HEK293 (cell line): ENCODE results near the gene GPR107.

Experiments
- CTCF ChIA-PET: fragments of 350-600 bp; formaldehyde crosslinking; extraction: SDS; loops from one replicate; lab custom pipeline; 2021; ENCODE audit warnings: antibody characterized with exemption; lab: Yijun Ruan, JAX
- POLR2A ChIA-PET: fragments of 300-600 bp; formaldehyde crosslinking; extraction: SDS; loops from one replicate; lab custom pipeline; 2020; ENCODE audit warnings: antibody characterized with exemption, inconsistent platforms; lab: Yijun Ruan, JAX
- H3K27ac ChIP-seq: fragments of 200-500 bp; sonication (Bioruptor generic); 2 replicates; pipeline ENCODE4 v1.5.1; 2014; ENCODE audit warnings: low read depth, low read length, control low read depth, inconsistent platforms; ENCODE audit errors: extremely low read depth
- H3K36me3 ChIP-seq, 2 experiments: fragments of 200-500 bp in 1 of 2; sonication (Bioruptor generic) in 1 of 2; 1 replicate in 1 of 2; 2 replicates in 1 of 2; pipeline ENCODE4 v1.5.1; 2014 to 2017; ENCODE audit warnings: inconsistent platforms in 2 of 2, low read length in 2 of 2; ENCODE audit not compliant: control insufficient read depth in 2 of 2, insufficient read depth in 1 of 2
- H3K4me1 ChIP-seq: fragments of 200-500 bp; sonication (Bioruptor generic); 2 replicates; pipeline ENCODE4 v1.5.1; 2014; ENCODE audit warnings: mild to moderate bottlenecking, low read length, inconsistent platforms; ENCODE audit not compliant: control insufficient read depth, insufficient read depth
- H3K4me3 ChIP-seq: 2 replicates; pipeline ENCODE4 v1.5.1; 2011; ENCODE audit warnings: low read depth, mild to moderate bottlenecking, control low read depth, low read length, moderate library complexity
- H3K9me3 ChIP-seq: fragments of 200-500 bp; sonication (Bioruptor generic); 2 replicates; pipeline ENCODE4 v1.5.1; 2014; ENCODE audit warnings: low read depth, low read length, inconsistent platforms; ENCODE audit not compliant: control insufficient read depth, insufficient read depth
- BCL11A ChIP-seq: fragments of 450-650 bp; formaldehyde crosslinking; IDR thresholded peaks from 2 replicates; pipeline ENCODE4 v1.5.1; 2016; ENCODE audit warnings: low read depth, missing biosample characterization, missing genetic modification characterization
- FEZF1 ChIP-seq: fragments of 450-650 bp; formaldehyde crosslinking; IDR thresholded peaks from 2 replicates; pipeline ENCODE4 v1.5.1; 2016; ENCODE audit warnings: missing biosample characterization, missing genetic modification characterization
- GLIS1 ChIP-seq: fragments of 450-650 bp; formaldehyde crosslinking; IDR thresholded peaks from 2 replicates; pipeline ENCODE4 v1.5.1; 2016; ENCODE audit warnings: missing biosample characterization, missing genetic modification characterization
- MYNN ChIP-seq: fragments of 450-650 bp; formaldehyde crosslinking; IDR thresholded peaks from 2 replicates; pipeline ENCODE4 v1.5.1; 2016; ENCODE audit warnings: missing biosample characterization, missing genetic modification characterization, borderline replicate concordance
- ZBTB44 ChIP-seq: fragments of 450-650 bp; IDR thresholded peaks from 2 replicates; pipeline ENCODE4 v1.5.1; 2018; ENCODE audit warnings: missing biosample characterization, mild to moderate bottlenecking, missing genetic modification characterization
- ZBTB48 ChIP-seq: fragments of 450-650 bp; formaldehyde crosslinking; IDR thresholded peaks from 2 replicates; pipeline ENCODE4 v1.5.1; 2016; ENCODE audit warnings: missing biosample characterization, missing genetic modification characterization
- ZFHX2 ChIP-seq: fragments of 450-650 bp; formaldehyde crosslinking; conservative IDR thresholded peaks from 2 replicates; pipeline ENCODE4 v1.5.1; 2016; ENCODE audit warnings: missing biosample characterization, missing genetic modification characterization
- ZFP41 ChIP-seq: fragments of 450-650 bp; formaldehyde crosslinking; IDR thresholded peaks from 2 replicates; pipeline ENCODE4 v1.5.1; 2016; ENCODE audit warnings: missing biosample characterization, missing genetic modification characterization, borderline replicate concordance
- ZNF132 ChIP-seq: fragments of 450-650 bp; formaldehyde crosslinking; IDR thresholded peaks from 2 replicates; pipeline ENCODE4 v1.5.1; 2017; ENCODE audit warnings: missing biosample characterization, missing genetic modification characterization, borderline replicate concordance
- ZNF133 ChIP-seq: fragments of 450-650 bp; formaldehyde crosslinking; IDR thresholded peaks from 2 replicates; pipeline ENCODE4 v1.5.1; 2016; ENCODE audit warnings: missing biosample characterization, missing genetic modification characterization
- ZNF169 ChIP-seq: fragments of 450-650 bp; formaldehyde crosslinking; IDR thresholded peaks from 2 replicates; pipeline ENCODE4 v1.5.1; 2016; ENCODE audit warnings: missing biosample characterization, missing genetic modification characterization
- ZNF211 ChIP-seq: fragments of 450-650 bp; formaldehyde crosslinking; IDR thresholded peaks from 2 replicates; pipeline ENCODE4 v1.5.1; 2016; ENCODE audit warnings: low read depth, missing biosample characterization, missing genetic modification characterization
- ZNF24 ChIP-seq: fragments of 450-650 bp; formaldehyde crosslinking; IDR thresholded peaks from 2 replicates; pipeline ENCODE4 v1.5.1; 2016; ENCODE audit warnings: missing biosample characterization, missing genetic modification characterization
- ZNF280D ChIP-seq: fragments of 450-650 bp; formaldehyde crosslinking; IDR thresholded peaks from 2 replicates; pipeline ENCODE4 v1.5.1; 2016; ENCODE audit warnings: missing biosample characterization, missing genetic modification characterization
- ZNF335 ChIP-seq: fragments of 450-650 bp; formaldehyde crosslinking; conservative IDR thresholded peaks from 2 replicates; pipeline ENCODE4 v1.5.1; 2016; ENCODE audit warnings: missing biosample characterization, missing genetic modification characterization
- ZNF341 ChIP-seq: fragments of 450-650 bp; formaldehyde crosslinking; IDR thresholded peaks from 2 replicates; pipeline ENCODE4; 2016; ENCODE audit warnings: low read depth, missing biosample characterization, missing genetic modification characterization
- ZNF426 ChIP-seq: fragments of 450-650 bp; formaldehyde crosslinking; IDR thresholded peaks from 2 replicates; pipeline ENCODE4 v1.5.1; 2017; ENCODE audit warnings: missing biosample characterization, missing genetic modification characterization, mild to moderate bottlenecking, inconsistent platforms, moderate library complexity
- ZNF433 ChIP-seq: fragments of 450-650 bp; formaldehyde crosslinking; IDR thresholded peaks from 2 replicates; pipeline ENCODE4 v1.5.1; 2016; ENCODE audit warnings: missing biosample characterization, missing genetic modification characterization, low read depth
- ZNF544 ChIP-seq: fragments of 450-650 bp; formaldehyde crosslinking; IDR thresholded peaks from 2 replicates; pipeline ENCODE4 v1.5.0; 2017; ENCODE audit warnings: missing biosample characterization, missing genetic modification characterization
- ZNF626 ChIP-seq: fragments of 450-650 bp; sonication (Bioruptor Pico); formaldehyde crosslinking; IDR thresholded peaks from 2 replicates; pipeline ENCODE4 v1.5.1; 2018; ENCODE audit warnings: missing biosample characterization, missing genetic modification characterization, inconsistent platforms
- ZNF645 ChIP-seq: fragments of 450-650 bp; formaldehyde crosslinking; IDR thresholded peaks from 2 replicates; pipeline ENCODE4; 2016; ENCODE audit warnings: missing biosample characterization, missing genetic modification characterization
- ZNF658 ChIP-seq: fragments of 450-650 bp; formaldehyde crosslinking; IDR thresholded peaks from 2 replicates; pipeline ENCODE4; 2016; ENCODE audit warnings: missing biosample characterization, missing genetic modification characterization
- ZNF776 ChIP-seq: fragments of 450-650 bp; formaldehyde crosslinking; IDR thresholded peaks from 2 replicates; pipeline ENCODE4 v1.5.0; 2017; ENCODE audit warnings: missing biosample characterization, missing genetic modification characterization, borderline replicate concordance
- ZNF791 ChIP-seq: fragments of 450-650 bp; formaldehyde crosslinking; IDR thresholded peaks from 2 replicates; pipeline ENCODE4 v1.5.1; 2016; ENCODE audit warnings: missing biosample characterization, missing genetic modification characterization
- ZNF830 ChIP-seq: fragments of 450-650 bp; IDR thresholded peaks from 2 replicates; pipeline ENCODE4 v1.5.0; 2018; ENCODE audit warnings: missing biosample characterization, missing genetic modification characterization, low read depth, mild to moderate bottlenecking, moderate library complexity

GPR107 gene

GRCh38 chr9:130045725-130046450 lies 7.8 kb upstream of the GPR107 start:
- Histone ChIP-seq H3K4me3 (no peak overlapping the region), H3K4me1 (peaks cover 9% of the 10 kb centered on the region), H3K36me3 (no peaks in the 10 kb centered on the region; a peak in 1 of 3 replicates), H3K9me3 (no peaks in the 10 kb centered on the region), H3K27ac (no peak overlapping the region)
- ChIA-PET CTCF (interaction anchor here (0.6 to 1.0 kb wide), 2 partner anchors 11 to 159 kb away, joined by 3 to 4 read pairs; no protein-coding TSS in a partner anchor), POLR2A (interaction anchor here (0.7 to 4.2 kb wide), 2 partner anchors 7 to 197 kb away, joined by 3 to 42 read pairs; partner anchors contain the start of gene GPR107)
- no peak for TF ChIP-seq ZNF132 (tag by site-specific recombination)
- 0 out of 2 replicates have a peak, but pooled peaks have one; percentile 36 for TF ChIP-seq MYNN
- 0 out of 2 replicates have a peak, but pooled peaks have one; percentile 21 for TF ChIP-seq ZBTB48 (tag by site-specific recombination)

- H3K4me3 ChIP-seq, result no peak overlapping the region
- CTCF ChIA-PET, result interaction anchor here (1.0 kb wide), 1 partner anchor 22 kb away, joined by 3 read pairs; no protein-coding TSS in a partner anchor
- POLR2A ChIA-PET, result no interaction called here
- no peak for TF ChIP-seq ZNF341 (tag by site-specific recombination)
- no peak for TF ChIP-seq ZBTB44 (tag by site-specific recombination)
- no peak for TF ChIP-seq ZNF335
- no peak for TF ChIP-seq ZNF133 (tag by site-specific recombination)
- TF ChIP-seq BCL11A (tag by site-specific recombination), result no peak
- no peak for TF ChIP-seq ZNF645 (tag by site-specific recombination)
- TF ChIP-seq ZNF426 (tag by site-specific recombination), result no peak
- no peak for TF ChIP-seq ZNF211 (tag by site-specific recombination)
- no peaks in the 10 kb centered on the region for H3K9me3 ChIP-seq
- no peaks in the 10 kb centered on the region; a peak in 1 of 3 replicates for H3K36me3 ChIP-seq
- H3K4me1 ChIP-seq, result peaks cover 6% of the 10 kb centered on the region
- no peak overlapping the region for H3K27ac ChIP-seq
These were observed 4.1 kb upstream of the GPR107 start for GRCh38 chr9:130049431-130050210.

- POLR2A ChIA-PET, result interaction anchor here (0.7 kb wide), 1 partner anchor 193 kb away, joined by 3 read pairs; no protein-coding TSS in a partner anchor
- peaks cover 6% of the 10 kb centered on the region for H3K4me1 ChIP-seq
- no peak overlapping the region for H3K4me3 ChIP-seq
- no peak overlapping the region for H3K27ac ChIP-seq
- H3K9me3 ChIP-seq, result no peaks in the 10 kb centered on the region
- CTCF ChIA-PET, result interaction anchor here (1.0 to 1.2 kb wide), 2 partner anchors 21 to 165 kb away, joined by 3 read pairs; no protein-coding TSS in a partner anchor
- no peaks in the 10 kb centered on the region; a peak in 1 of 3 replicates for H3K36me3 ChIP-seq
- TF ChIP-seq ZNF169 (tag by site-specific recombination) (no peak), ZNF280D (tag by site-specific recombination) (no peak), ZNF776 (tag by site-specific recombination) (no peak), ZFP41 (no peak), ZNF433 (tag by site-specific recombination) (no peak), ZFHX2 (tag by site-specific recombination) (no peak), ZNF626 (tag by site-specific recombination) (no peak), ZNF658 (tag by site-specific recombination) (no peak), FEZF1 (tag by site-specific recombination) (no peak), ZNF830 (tag by site-specific recombination) (no peak), GLIS1 (no peak), ZNF24 (tag by site-specific recombination) (no peak), ZNF544 (no peak), ZNF791 (tag by site-specific recombination) (no peak)
These were observed 3.2 kb upstream of the GPR107 start for GRCh38 chr9:130050462-130050861.
